Spleen (tissue), 11 donors: ENCODE measurements around the gene FOXM1. TPM values are rescaled to one million over a fixed set of nuclear protein-coding genes. Genes with fewer than 3 reads are reported as not detected.
"Not testable (repeated sequence)": the region's sequence is repeated elsewhere in the genome, so short reads cannot be mapped to it uniquely, and the experiment has no call there.

Experiments
- DNase-seq: peaks from one replicate; pipeline ENCODE4 v3.0.0-alpha.2; 2020
- H3K27ac ChIP-seq, 8 donors: fragments of 200-600 bp; sonication (generic) in 7 of 8; 1 replicate in 4 of 8; 2 replicates in 4 of 8; pipeline versions ENCODE4 v1.5.0 to v1.8.0; 2016 to 2021; ENCODE audit warnings: inconsistent platforms in 4 of 8, mild to moderate bottlenecking in 4 of 8, moderate library complexity in 1 of 8
- H3K27me3 ChIP-seq, 7 donors: fragments of 200-600 bp; sonication (generic) in 6 of 7; replicated peaks in 1 of 7; 1 replicate in 4 of 7; 2 replicates in 3 of 7; pipeline versions ENCODE4 v1.5.0 to v1.8.0; 2016 to 2021; ENCODE audit warnings: inconsistent platforms in 3 of 7, mild to moderate bottlenecking in 1 of 7
- H3K36me3 ChIP-seq, 6 donors: fragments of 200-600 bp; sonication (generic) in 5 of 6; 1 replicate in 4 of 6; 2 replicates in 2 of 6; pipeline versions ENCODE4 v1.5.0 to v1.8.0; 2016 to 2021; ENCODE audit warnings: inconsistent platforms in 2 of 6
- H3K4me1 ChIP-seq, 6 donors: fragments of 200-600 bp; sonication (generic) in 5 of 6; 1 replicate in 3 of 6; 2 replicates in 3 of 6; pipeline versions ENCODE4 v1.5.0 to v1.8.0; 2016 to 2021; ENCODE audit warnings: inconsistent platforms in 3 of 6
- H3K4me3 ChIP-seq, 8 donors: fragments of 200-600 bp; sonication (generic) in 7 of 8; 1 replicate in 4 of 8; 2 replicates in 4 of 8; pipeline versions ENCODE4 v1.5.0 to v1.8.0; 2016 to 2021; ENCODE audit warnings: inconsistent platforms in 4 of 8, mild to moderate bottlenecking in 4 of 8, moderate library complexity in 2 of 8
- H3K9me3 ChIP-seq, 8 donors: fragments of 200-600 bp; sonication (generic) in 7 of 8; 1 replicate in 4 of 8; 2 replicates in 4 of 8; pipeline versions ENCODE4 v1.5.0 to v1.8.0; 2016 to 2021; ENCODE audit warnings: inconsistent platforms in 4 of 8
- POLR2A ChIP-seq, 3 donors: fragments of 450-650 bp; IDR thresholded peaks; one replicate each; pipeline ENCODE4 v1.5.1; 2017; ENCODE audit warnings: antibody characterized with exemption in 3 of 3, mild to moderate bottlenecking in 1 of 3
- POLR2AphosphoS5 ChIP-seq, 3 donors: sonication (generic); formaldehyde crosslinking; IDR thresholded peaks; one replicate each; pipeline ENCODE4 v1.5.1; 2017; ENCODE audit warnings: antibody characterized with exemption in 3 of 3
- WGBS, 5 donors: extraction: QIAGEN DNeasy Blood & Tissue Kit in 3 of 5; methylation state at CpG; one replicate each; pipeline versions ENCODE4 v1.1.5 to v1.1.7; 2013 to 2018; 5-methylcytosine and 5-hydroxymethylcytosine counted together
- intact Hi-C: fragments of 100-400 bp; cut with DNase I; formaldehyde crosslinking; loops from one replicate; pipeline ENCODE4 v1.15.0; 2023; ENCODE audit warnings: low total_unique reads
- polyA plus RNA-seq, 3 donors: library from polyadenylated mRNA; stranded (reverse); fragments of 200-250 nt; gene quantifications; one replicate each; pipeline ENCODE4 v1.2.1, GENCODE V29; 2013
- total RNA-seq, 7 donors: library from RNA; depleted of rRNA in 3 of 7; stranded (reverse); fragments of >200 nt in 3 of 7; fragmentation: NEBNext Ultra II Directional in 4 of 7; extraction: Animal tissue kit (Norgen Biotek cat#: 25700) in 4 of 7; gene quantifications; one replicate each; pipeline versions ENCODE4 v1.1.0 to v1.2.1, GENCODE V29; 2016 to 2021
- TF ChIP-seq, protein P1 (sequence below), 11 experiments: fragments of 200-600 bp in 7 of 11; fragments of 450-650 bp in 4 of 11; sonication (generic) in 4 of 11; IDR thresholded peaks in 8 of 11; conservative IDR thresholded peaks in 3 of 11; 1 replicate in 7 of 11; 2 replicates in 4 of 11; pipeline versions ENCODE4 v1.4.0 to v1.8.0; 2016 to 2021; ENCODE audit warnings: antibody characterized with exemption in 11 of 11, inconsistent platforms in 4 of 11, mild to moderate bottlenecking in 1 of 11
- donor health status: healthy with polysubstance abuse.
- donor health status: DM: no; HTN: no; CAD: no; lungs with moderate emphysema.
- donor health status: DM: no; HTN: no; CAD: no.
- donor health status: Bipolar disorder and iron deficiency.
- donor health status: healthy.
- donor health status: DM: no; HTN: no; CAD: no.
- donor health status: DM: yes; HTN: yes; CAD: no.

Gene FOXM1
- total and polyA plus RNA-seq, 10 donors, result 1.8 to 10.2 (median 4.5) TPM

DNA sequence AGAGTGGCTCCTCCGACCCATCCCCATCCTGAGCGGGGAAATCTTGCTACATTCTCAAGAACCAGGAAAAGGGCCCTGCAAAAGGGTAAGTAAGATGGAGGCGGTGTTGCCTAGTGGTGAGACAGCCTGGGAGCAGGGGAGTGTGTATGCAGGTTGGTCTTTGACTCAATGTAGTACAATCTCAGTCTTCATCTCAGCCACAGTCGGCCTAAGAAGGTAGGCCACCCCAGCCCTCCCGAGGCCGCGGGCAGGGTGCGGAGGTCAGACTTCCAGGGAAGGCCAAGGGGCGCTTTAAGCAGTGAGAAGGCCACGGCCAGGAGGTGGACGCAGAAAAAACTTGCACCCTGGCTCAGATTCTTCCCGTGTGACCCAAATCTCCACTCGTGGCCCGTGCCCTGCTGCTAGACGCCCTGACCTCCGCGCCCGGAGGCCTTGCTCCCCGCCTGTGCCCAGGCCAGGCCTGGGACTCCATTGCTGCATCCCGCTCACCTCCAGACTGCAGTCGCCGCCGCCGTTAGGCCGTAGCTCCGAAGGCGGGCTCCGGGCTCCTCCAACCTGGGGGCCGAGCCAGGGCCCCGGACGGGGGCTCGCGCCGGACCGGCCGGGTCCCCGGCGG lies 435 bp downstream of the FOXM1 start:
- intact Hi-C loops, result no loop called here
- whole genome bisulfite sequencing, 5 donors, result 3 to 11% (median 4%) methylated on average over 12 to 38 of the region's 38 CpGs
- Histone ChIP-seq H3K27me3 (no peaks in the 10 kb centered on the region), H3K9me3 (no peaks in the 10 kb centered on the region), H3K27ac (peak overlapping the region in 7 of 8 donors; percentile 93 to 98 (median 95)), H3K4me1 (peaks cover 19 to 52% (median 33%) of the 10 kb centered on the region in 6 donors), H3K36me3 (peaks cover 0 to 21% (median 0%) of the 10 kb centered on the region in 6 donors), H3K4me3 (peak overlapping the region; percentile 71 to 96 (median 86))
- DNase-seq, result no peak
- TF ChIP-seq, protein P1, sequence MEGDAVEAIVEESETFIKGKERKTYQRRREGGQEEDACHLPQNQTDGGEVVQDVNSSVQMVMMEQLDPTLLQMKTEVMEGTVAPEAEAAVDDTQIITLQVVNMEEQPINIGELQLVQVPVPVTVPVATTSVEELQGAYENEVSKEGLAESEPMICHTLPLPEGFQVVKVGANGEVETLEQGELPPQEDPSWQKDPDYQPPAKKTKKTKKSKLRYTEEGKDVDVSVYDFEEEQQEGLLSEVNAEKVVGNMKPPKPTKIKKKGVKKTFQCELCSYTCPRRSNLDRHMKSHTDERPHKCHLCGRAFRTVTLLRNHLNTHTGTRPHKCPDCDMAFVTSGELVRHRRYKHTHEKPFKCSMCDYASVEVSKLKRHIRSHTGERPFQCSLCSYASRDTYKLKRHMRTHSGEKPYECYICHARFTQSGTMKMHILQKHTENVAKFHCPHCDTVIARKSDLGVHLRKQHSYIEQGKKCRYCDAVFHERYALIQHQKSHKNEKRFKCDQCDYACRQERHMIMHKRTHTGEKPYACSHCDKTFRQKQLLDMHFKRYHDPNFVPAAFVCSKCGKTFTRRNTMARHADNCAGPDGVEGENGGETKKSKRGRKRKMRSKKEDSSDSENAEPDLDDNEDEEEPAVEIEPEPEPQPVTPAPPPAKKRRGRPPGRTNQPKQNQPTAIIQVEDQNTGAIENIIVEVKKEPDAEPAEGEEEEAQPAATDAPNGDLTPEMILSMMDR (IDR thresholded peaks at IDR 0.05 in 8 of 11, conservative IDR thresholded peaks at IDR 0.05 in 3 of 11), result no peak
- TF ChIP-seq POLR2AphosphoS5 (IDR thresholded peaks at IDR 0.05) (no peak), POLR2A (IDR thresholded peaks at IDR 0.05) (no peak)

DNA sequence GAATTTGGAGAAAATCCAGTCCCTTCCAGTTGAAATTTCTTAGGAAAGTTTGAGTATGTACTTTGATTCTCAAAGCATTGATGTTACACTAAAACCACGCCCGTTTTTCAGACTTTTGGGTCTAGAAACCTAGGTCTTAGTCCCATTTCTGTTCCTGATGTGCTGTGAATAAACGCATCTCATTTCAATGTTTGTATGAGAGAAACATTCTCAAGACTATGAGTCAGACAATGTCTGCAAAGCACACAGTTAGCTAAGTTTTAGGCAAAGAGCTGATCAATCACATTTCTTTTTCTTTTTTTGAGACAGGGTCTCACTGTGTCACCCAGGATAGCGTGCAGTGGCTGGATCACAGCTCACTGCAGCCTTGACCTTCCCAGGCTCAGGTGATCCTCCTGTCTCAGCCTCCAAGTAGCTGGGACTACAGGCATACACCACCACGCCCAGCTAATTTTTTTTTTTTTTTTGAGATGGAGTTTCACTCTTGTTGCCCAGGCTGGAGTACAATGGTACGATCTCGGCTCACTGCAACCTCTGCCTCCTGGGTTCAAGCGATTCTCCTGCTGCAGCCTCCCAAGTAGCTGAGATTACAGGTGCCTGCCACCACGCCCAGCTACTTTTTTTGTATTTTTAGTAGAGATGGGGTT lies 7.9 kb downstream of the FOXM1 start:
- 84 to 99% (median 90%) methylated on average over 9 of the region's 9 CpGs for WGBS, 5 donors
- H3K36me3 ChIP-seq, result peaks cover 0 to 74% (median 0%) of the 10 kb centered on the region in 6 donors
- H3K4me1 ChIP-seq, DNase-seq, H3K27ac ChIP-seq, H3K27me3 ChIP-seq, H3K9me3 ChIP-seq, H3K4me3 ChIP-seq, intact Hi-C loops: not testable (repeated sequence)

DNA sequence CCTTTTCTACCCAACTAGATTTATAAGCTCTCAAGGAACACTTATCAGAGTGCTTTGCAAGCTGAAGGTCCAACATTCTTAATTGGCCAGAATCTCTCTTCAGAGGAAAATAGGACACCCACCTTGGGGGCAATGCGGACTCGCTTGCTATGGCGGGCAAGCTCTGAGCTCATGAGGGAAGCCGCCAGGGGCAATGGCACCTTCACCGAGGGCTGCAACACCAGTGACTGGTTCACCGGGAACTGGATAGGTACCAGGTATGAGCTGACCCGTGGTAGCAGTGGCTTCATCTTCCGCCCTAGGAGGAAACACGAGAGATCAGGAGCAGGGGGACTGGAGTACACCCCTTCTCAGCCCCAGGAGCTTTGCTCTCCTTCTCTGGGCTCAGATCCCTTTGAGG lies 12.8 kb downstream of the FOXM1 start:
- Histone ChIP-seq H3K9me3 (no peaks in the 10 kb centered on the region), H3K27me3 (no peaks in the 10 kb centered on the region), H3K36me3 (peaks cover 0 to 97% (median 1%) of the 10 kb centered on the region in 6 donors), H3K27ac (no peak overlapping the region), H3K4me1 (no peaks in the 10 kb centered on the region), H3K4me3 (no peak overlapping the region)
- 97 to 99% (median 97%) methylated on average over 7 to 9 of the region's 9 CpGs for WGBS, 5 donors
- DNase-seq, result peak; percentile 54
- intact Hi-C loops, result no loop called here
- TF ChIP-seq POLR2A (IDR thresholded peaks at IDR 0.05) (no peak), POLR2AphosphoS5 (IDR thresholded peaks at IDR 0.05) (no peak)
- TF ChIP-seq, protein P1 (IDR thresholded peaks at IDR 0.05 in 8 of 11, conservative IDR thresholded peaks at IDR 0.05 in 3 of 11), result no peak

DNA sequence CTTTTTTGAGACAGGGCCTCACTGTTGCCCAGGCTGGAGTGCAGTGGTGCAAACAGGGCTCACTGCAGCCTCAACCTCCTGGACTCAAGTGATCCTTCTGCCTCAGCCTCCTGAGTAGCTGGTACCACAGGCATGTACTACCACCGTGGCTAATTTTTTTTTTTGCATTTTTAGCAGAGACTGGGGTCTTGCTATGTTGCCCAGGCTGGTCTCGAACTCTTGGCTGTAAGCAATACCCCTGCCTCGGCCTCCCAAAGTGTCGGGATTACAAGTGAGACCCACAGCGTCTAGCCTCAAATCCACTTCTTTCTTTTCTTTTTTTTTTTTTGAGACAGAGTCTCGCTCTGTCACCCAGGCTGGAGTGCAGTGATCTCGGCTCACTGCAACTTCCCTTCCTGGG lies 13.6 kb downstream of the FOXM1 start:
- intact Hi-C loops, result not testable (repeated sequence)

DNA sequence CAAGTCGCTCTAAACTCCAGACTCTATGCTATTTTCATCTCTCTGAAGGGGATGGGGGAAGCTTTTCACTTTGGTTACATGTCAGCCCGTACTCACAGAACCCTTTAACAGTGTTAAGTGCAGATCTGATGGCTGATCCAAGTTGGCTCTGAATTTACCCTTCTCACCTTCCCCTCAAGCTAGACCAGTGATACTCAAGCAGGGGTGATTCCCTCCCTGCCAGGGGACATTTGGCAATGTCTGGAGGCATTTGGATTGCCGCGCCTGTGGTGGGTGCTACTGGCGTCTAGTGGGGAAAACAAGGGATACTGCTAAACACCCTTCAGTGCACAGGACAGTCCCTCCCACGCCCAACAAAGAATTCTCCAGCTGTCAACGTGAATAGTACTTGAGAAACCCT lies 14.1 kb downstream of the FOXM1 start:
- Histone ChIP-seq H3K27me3 (no peaks in the 10 kb centered on the region), H3K36me3 (peaks cover 0 to 100% (median 10%) of the 10 kb centered on the region in 6 donors), H3K4me1 (no peaks in the 10 kb centered on the region), H3K9me3 (no peaks in the 10 kb centered on the region), H3K27ac (no peak overlapping the region), H3K4me3 (no peak overlapping the region)
- WGBS, 5 donors, result 93 to 97% (median 96%) methylated on average over 7 of the region's 7 CpGs
- DNase-seq, result peak; percentile 32
- intact Hi-C loops, result no loop called here
- TF ChIP-seq POLR2A (IDR thresholded peaks at IDR 0.05) (no peak), POLR2AphosphoS5 (IDR thresholded peaks at IDR 0.05) (no peak)
- TF ChIP-seq, protein P1 (IDR thresholded peaks at IDR 0.05 in 8 of 11, conservative IDR thresholded peaks at IDR 0.05 in 3 of 11), result no peak

More for the DNA sequence above, 13.6 kb downstream of the FOXM1 start:
- peaks cover 0 to 100% (median 8%) of the 10 kb centered on the region in 6 donors for H3K36me3 ChIP-seq
- not testable (repeated sequence) for DNase-seq, H3K9me3 ChIP-seq, H3K27me3 ChIP-seq, H3K4me3 ChIP-seq, H3K27ac ChIP-seq, H3K4me1 ChIP-seq
- WGBS, 5 donors, result 92 to 97% (median 94%) methylated on average over 7 of the region's 7 CpGs
